HepG2 (cell line): ENCODE results near the gene UCN. TPM values are rescaled to one million over a fixed set of nuclear protein-coding genes. Genes with fewer than 3 reads are reported as not detected.

Experiments used
- CBX5 ChIP-seq: sonication (generic); formaldehyde crosslinking; IDR thresholded peaks from 2 replicates; pipeline ENCODE4 v1.4.0; 2020; ENCODE audit warnings: missing genetic modification reagents, borderline replicate concordance
- CHD4 ChIP-seq: fragments of 200-600 bp; sonication (generic); IDR thresholded peaks from 2 replicates; pipeline ENCODE4 v1.7.0; 2017; ENCODE audit warnings: mild to moderate bottlenecking, low read length, borderline replicate concordance
- GPBP1L1 ChIP-seq: sonication (generic); formaldehyde crosslinking; IDR thresholded peaks from 2 replicates; pipeline ENCODE4 v1.5.0; 2020; ENCODE audit warnings: mild to moderate bottlenecking, missing genetic modification reagents
- ISX ChIP-seq: sonication (generic); formaldehyde crosslinking; conservative IDR thresholded peaks from 2 replicates; pipeline ENCODE4 v1.5.0; 2020; ENCODE audit warnings: missing genetic modification reagents
- JUNB ChIP-seq: sonication (generic); formaldehyde crosslinking; IDR thresholded peaks from 2 replicates; pipeline ENCODE4 v1.8.0; 2022; ENCODE audit warnings: missing genetic modification reagents, mild to moderate bottlenecking, borderline replicate concordance
- MAFK ChIP-seq, 2 experiments: IDR thresholded peaks in 1 of 2; conservative IDR thresholded peaks in 1 of 2; 2 replicates each; pipeline ENCODE4 v1.6.1; 2011; ENCODE audit warnings: improper control_type of control experiment in 2 of 2, low read length in 2 of 2
- MED1 ChIP-seq: sonication (generic); formaldehyde crosslinking; IDR thresholded peaks from 2 replicates; pipeline ENCODE4 v1.4.0; 2020; ENCODE audit warnings: missing genetic modification reagents
- MYC ChIP-seq: sonication (generic); formaldehyde crosslinking; IDR thresholded peaks from 2 replicates; pipeline ENCODE4 v1.9.0; 2021; ENCODE audit warnings: missing genetic modification reagents, borderline replicate concordance
- NFYB ChIP-seq: sonication (generic); formaldehyde crosslinking; IDR thresholded peaks from 2 replicates; pipeline ENCODE4 v1.4.0; 2020; ENCODE audit warnings: missing genetic modification reagents
- NFYC ChIP-seq: IDR thresholded peaks from 2 replicates; pipeline ENCODE4 v1.6.1; 2016; ENCODE audit warnings: missing genetic modification reagents, missing compliant biosample characterization
- TAF1 ChIP-seq: sonication (generic); formaldehyde crosslinking; IDR thresholded peaks from 2 replicates; pipeline ENCODE4 v1.4.0; 2020; ENCODE audit warnings: missing genetic modification reagents
- ZFY ChIP-seq: sonication (generic); formaldehyde crosslinking; IDR thresholded peaks from 2 replicates; pipeline ENCODE4 v1.4.0; 2020; ENCODE audit warnings: missing genetic modification reagents
- ZNF329 ChIP-seq: sonication (generic); formaldehyde crosslinking; IDR thresholded peaks from 2 replicates; pipeline ENCODE4 v1.9.0; 2021; ENCODE audit warnings: low read depth, mild to moderate bottlenecking, missing genetic modification reagents
- ZNF432 ChIP-seq: sonication (generic); formaldehyde crosslinking; IDR thresholded peaks from 2 replicates; pipeline ENCODE4 v1.5.0; 2020; ENCODE audit warnings: missing genetic modification reagents, mild to moderate bottlenecking, borderline replicate concordance
- ZNF484 ChIP-seq: sonication (generic); formaldehyde crosslinking; IDR thresholded peaks from 2 replicates; pipeline ENCODE4 v1.5.1; 2020; ENCODE audit warnings: mild to moderate bottlenecking, low read depth, missing genetic modification reagents, borderline replicate concordance
- ZNF749 ChIP-seq: sonication (generic); formaldehyde crosslinking; IDR thresholded peaks from 2 replicates; pipeline ENCODE4 v1.8.0; 2022; ENCODE audit warnings: mild to moderate bottlenecking, missing genetic modification reagents, moderate library complexity, borderline replicate concordance
- ZNF775 ChIP-seq: sonication (generic); formaldehyde crosslinking; IDR thresholded peaks from 2 replicates; pipeline ENCODE4 v1.4.0; 2020; ENCODE audit warnings: missing genetic modification reagents, mild to moderate bottlenecking, moderate library complexity, borderline replicate concordance
- ZNF790 ChIP-seq: sonication (generic); formaldehyde crosslinking; IDR thresholded peaks from 2 replicates; pipeline ENCODE4 v1.8.0; 2022; ENCODE audit warnings: missing genetic modification reagents, mild to moderate bottlenecking, borderline replicate concordance
- polyA plus RNA-seq, 8 experiments: library from polyadenylated mRNA; depleted of rRNA in 3 of 8; stranded (reverse) in 7 of 8; unstranded in 1 of 8; fragments of >200 nt; fragmentation: Illumina TruSeq in 4 of 8; extraction: Trizol in 4 of 8; gene quantifications; 2 replicates each; pipeline versions ENCODE4 v1.2.1 to v1.2.3, GENCODE V29; 2011 to 2016; ENCODE audit warnings: low read depth in 4 of 8, missing spikeins in 1 of 8, mixed read lengths in 1 of 8; ENCODE audit not compliant: insufficient read depth in 1 of 8
- total RNA-seq, 5 experiments: library from RNA; depleted of rRNA; stranded (reverse); fragments of >200 nt; fragmentation: Illumina TruSeq; extraction: Trizol; gene quantifications; 2 replicates each; pipeline ENCODE4 v1.2.3, GENCODE V29; 2016; ENCODE audit warnings: low read depth in 1 of 5
- TF ChIP-seq, protein P1 (sequence below): sonication (generic); formaldehyde crosslinking; IDR thresholded peaks from 2 replicates; pipeline ENCODE4 v1.4.0; 2020; ENCODE audit warnings: mild to moderate bottlenecking, missing genetic modification reagents
- TF ChIP-seq, protein P2 (sequence below), 2 experiments: sonication (generic) in 1 of 2; formaldehyde crosslinking in 1 of 2; IDR thresholded peaks; 2 replicates each; pipeline versions ENCODE4 v1.6.1 to v1.9.0; 2014 to 2022; ENCODE audit warnings: antibody characterized with exemption in 1 of 2, borderline replicate concordance in 1 of 2, inconsistent platforms in 1 of 2, low read depth in 1 of 2, missing genetic modification reagents in 1 of 2

The UCN gene
- total and polyA plus RNA-seq, 2 of the 13 experiments (the other 11 are each of a cell fraction or from before 2014, with no cell fraction given), result 1.2 to 2.3 TPM

- 0 out of 2 replicates have a peak, but pooled peaks have one; percentile 8 for TF ChIP-seq TAF1 (CRISPR knock-in tag)
- TF ChIP-seq NFYC (CRISPR knock-in tag), result no peak
- peak; percentile 25; the same call in 1 of the 2 replicates for TF ChIP-seq MED1 (CRISPR knock-in tag)
- TF ChIP-seq ZNF329, result no peak
- TF ChIP-seq CBX5 (CRISPR knock-in tag), result no peak
- no peak for TF ChIP-seq CHD4
- TF ChIP-seq, protein P1, sequence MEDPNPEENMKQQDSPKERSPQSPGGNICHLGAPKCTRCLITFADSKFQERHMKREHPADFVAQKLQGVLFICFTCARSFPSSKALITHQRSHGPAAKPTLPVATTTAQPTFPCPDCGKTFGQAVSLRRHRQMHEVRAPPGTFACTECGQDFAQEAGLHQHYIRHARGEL (CRISPR knock-in tag), result no peak
- TF ChIP-seq ZNF484 (CRISPR knock-in tag), result no peak
- TF ChIP-seq ZFY (CRISPR knock-in tag), result no peak
- TF ChIP-seq ISX (CRISPR knock-in tag), result no peak
- no peak for TF ChIP-seq JUNB
- no peak for TF ChIP-seq ZNF790 (CRISPR knock-in tag)
- no peak for TF ChIP-seq GPBP1L1 (CRISPR knock-in tag)
- no peak for TF ChIP-seq ZNF749 (CRISPR knock-in tag)
- peak; percentile 42 to 70 for TF ChIP-seq MAFK (conservative IDR thresholded peaks at IDR 0.05 in 1 of 2, IDR thresholded peaks at IDR 0.05 in 1 of 2; ENCODE audit: low read length in 2 of 2)
- TF ChIP-seq ZNF432 (CRISPR knock-in tag), result no peak
- TF ChIP-seq, protein P2, sequence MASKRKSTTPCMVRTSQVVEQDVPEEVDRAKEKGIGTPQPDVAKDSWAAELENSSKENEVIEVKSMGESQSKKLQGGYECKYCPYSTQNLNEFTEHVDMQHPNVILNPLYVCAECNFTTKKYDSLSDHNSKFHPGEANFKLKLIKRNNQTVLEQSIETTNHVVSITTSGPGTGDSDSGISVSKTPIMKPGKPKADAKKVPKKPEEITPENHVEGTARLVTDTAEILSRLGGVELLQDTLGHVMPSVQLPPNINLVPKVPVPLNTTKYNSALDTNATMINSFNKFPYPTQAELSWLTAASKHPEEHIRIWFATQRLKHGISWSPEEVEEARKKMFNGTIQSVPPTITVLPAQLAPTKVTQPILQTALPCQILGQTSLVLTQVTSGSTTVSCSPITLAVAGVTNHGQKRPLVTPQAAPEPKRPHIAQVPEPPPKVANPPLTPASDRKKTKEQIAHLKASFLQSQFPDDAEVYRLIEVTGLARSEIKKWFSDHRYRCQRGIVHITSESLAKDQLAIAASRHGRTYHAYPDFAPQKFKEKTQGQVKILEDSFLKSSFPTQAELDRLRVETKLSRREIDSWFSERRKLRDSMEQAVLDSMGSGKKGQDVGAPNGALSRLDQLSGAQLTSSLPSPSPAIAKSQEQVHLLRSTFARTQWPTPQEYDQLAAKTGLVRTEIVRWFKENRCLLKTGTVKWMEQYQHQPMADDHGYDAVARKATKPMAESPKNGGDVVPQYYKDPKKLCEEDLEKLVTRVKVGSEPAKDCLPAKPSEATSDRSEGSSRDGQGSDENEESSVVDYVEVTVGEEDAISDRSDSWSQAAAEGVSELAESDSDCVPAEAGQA (IDR thresholded peaks at IDR 0.05; ENCODE audit: low read depth), result no peak
- TF ChIP-seq, protein P2 (CRISPR knock-in tag; IDR thresholded peaks at IDR 0.05; ENCODE audit: borderline replicate concordance), result no peak
- TF ChIP-seq ZNF775 (CRISPR knock-in tag), result no peak
- no peak for TF ChIP-seq MYC (CRISPR knock-in tag)
- no peak for TF ChIP-seq NFYB (CRISPR knock-in tag)
Observed at GRCh38 chr2:27282892-27283291, 25.4 kb downstream of the UCN start (continued).
